Left lobe of liver (tissue), 2 donors: ENCODE results near the gene PNMA8C. TPM values are rescaled to one million over a fixed set of nuclear protein-coding genes. Genes with fewer than 3 reads are reported as not detected.
"Not testable (repeated sequence)": the region's sequence is repeated elsewhere in the genome, so short reads cannot be mapped to it uniquely, and the experiment has no call there.

Experiments
- ATAC-seq: fragments of 200-7000 bp; cut with Tn5 transposase; one replicate; pipeline ENCODE4 v1.9.1; 2020; ENCODE audit warnings: mild to moderate bottlenecking, moderate library complexity
- DNase-seq: peaks from one replicate; pipeline ENCODE4 v3.0.0-alpha.2; 2020; ENCODE audit warnings: low spot score
- total RNA-seq: library from RNA; stranded (reverse); gene quantifications from one replicate; pipeline ENCODE4 v1.2.1, GENCODE V29; 2021
- donor health status: DM: no; HTN: no; CAD: no; lungs with moderate emphysema.
- donor health status: DM: no; HTN: yes; CAD: no.

Gene PNMA8C
- total RNA-seq, 1 donor from 2014 or later: not detected

DNA sequence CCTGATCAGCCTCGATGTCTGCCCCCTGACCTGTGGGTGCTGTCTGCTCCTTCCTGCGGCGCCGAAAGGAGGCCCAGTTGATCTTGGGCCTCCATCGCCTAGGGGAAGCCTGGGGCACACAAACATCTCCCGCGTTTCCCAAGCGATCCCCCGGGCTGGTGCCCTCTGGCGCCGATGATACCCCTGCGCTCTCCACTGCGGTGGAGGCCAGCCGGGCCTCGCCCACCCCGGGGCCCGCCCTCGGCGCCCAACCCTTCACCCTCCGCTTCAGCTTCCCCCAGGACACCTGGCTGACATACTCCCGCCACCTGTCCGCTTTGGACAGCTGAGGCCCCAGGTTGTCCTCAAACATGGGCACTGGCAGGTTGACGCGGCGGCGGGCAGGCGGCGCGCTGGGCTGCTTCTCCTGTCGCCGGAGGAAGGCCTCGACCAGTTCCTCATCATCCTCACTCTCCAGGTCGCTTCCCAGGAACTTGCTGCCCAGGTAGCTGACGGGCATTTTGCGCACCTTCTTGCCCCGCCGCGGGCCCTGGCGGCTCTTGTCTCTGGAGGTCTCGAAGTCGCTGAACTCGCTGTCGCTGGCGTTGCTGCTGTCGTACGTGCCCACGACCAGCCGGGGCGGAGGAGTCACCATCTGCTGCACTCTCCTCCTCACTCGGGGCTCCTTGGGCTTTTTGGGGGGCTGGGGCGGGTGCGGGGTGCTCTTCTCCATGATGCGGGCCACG, 16.6 kb downstream of the PNMA8C start:
- ATAC-seq (no peak), DNase-seq (no peak)

DNA sequence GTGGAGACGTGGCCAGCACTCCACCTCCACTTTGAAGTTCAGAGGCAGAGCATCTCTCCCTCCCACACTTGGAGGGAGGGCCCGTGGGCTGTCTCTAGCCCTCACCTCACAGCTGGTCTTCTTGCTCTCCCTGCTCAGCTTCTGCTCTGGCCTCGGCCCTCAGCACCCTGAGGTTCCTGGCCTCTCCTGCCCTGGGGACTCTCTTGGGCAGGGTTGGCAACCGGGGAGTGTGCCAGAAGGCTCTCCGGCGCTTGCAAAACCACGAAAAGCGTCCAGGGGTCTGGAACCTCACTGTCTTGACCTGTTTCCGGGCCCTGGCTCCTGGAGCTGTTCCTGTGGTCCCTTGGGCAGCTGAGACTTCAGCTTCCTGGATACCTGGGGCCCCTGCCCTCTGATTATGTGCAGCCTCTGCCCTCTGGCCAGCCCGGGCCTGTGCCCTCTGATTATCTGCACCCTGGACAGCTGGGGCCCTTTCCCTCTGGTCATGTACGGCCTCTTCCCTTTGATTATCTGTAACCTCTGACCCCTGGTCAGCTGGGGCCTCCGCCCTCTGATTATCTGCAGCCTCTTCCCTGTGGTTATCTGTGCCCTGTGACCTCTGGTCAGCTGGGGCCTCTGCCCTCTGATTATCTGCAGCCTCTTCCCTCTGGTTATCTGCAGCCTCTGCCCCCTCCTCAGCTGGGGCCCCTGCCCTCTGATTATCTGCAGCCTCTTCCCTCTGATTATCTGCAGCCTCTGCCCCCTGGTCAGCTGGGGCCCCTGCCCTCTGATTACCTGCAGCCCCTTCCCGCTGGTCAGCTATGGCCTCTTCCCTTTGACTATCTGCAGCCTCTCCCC, 17.4 kb downstream of the PNMA8C start:
- no peak for DNase-seq
- ATAC-seq: no peak

GRCh38 chr19:46410205-46411087, 18.3 kb downstream of the PNMA8C start:
- ATAC-seq: no peak
- no peak for DNase-seq

GRCh38 chr19:46409191-46409590, 19.5 kb downstream of the PNMA8C start:
- DNase-seq (no peak), ATAC-seq (no peak)

- ATAC-seq (peak; percentile 3), DNase-seq (no peak)
Measured at GRCh38 chr19:46408664-46409039, 20.1 kb downstream of the PNMA8C start.

DNA sequence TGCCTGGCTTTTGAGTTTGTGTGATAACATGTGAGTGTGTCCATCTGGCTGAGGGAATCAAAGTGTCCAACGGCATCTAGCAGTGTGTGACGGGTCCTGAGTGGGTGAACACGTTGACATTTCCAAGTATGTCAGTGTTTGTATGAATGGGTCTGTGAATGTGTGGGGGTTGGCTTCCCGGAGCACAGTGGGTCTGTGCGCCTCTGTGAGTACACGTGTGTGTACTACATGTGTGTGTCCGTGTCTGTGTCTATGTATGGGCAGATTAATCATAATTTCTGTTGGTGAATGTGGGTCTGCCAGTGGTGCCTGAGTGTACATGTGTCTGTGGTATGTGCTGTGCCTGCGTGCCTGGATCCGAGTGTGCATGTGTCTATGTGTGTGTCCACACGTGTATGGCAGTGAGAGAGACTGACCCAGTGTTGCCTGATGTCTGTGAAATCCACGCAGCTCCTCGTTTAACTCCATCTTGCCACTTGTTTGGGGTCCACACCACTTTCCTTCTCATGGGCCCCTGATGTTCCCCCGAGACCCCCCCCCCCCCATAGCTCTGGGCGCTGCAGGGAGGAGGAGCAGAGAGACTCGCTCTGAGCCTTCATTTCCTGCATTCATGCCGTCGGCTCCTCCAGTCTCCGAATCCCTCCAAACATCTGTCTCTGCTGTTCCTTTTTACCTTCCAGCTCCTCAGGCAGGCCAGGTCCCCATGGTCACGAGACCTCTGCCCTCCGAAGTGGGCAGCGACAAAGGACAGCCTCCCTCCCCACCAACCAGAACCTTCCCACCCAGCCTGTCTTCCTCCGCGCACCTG, 20.7 kb downstream of the PNMA8C start:
- DNase-seq (no peak), ATAC-seq (no peak)

GRCh38 chr19:46406976-46407375, 21.8 kb downstream of the PNMA8C start:
- ATAC-seq (no peak), DNase-seq (no peak)

GRCh38 chr19:46404753-46405468, 23.8 kb downstream of the PNMA8C start:
- ATAC-seq: peak; percentile 43
- DNase-seq: no peak

DNA sequence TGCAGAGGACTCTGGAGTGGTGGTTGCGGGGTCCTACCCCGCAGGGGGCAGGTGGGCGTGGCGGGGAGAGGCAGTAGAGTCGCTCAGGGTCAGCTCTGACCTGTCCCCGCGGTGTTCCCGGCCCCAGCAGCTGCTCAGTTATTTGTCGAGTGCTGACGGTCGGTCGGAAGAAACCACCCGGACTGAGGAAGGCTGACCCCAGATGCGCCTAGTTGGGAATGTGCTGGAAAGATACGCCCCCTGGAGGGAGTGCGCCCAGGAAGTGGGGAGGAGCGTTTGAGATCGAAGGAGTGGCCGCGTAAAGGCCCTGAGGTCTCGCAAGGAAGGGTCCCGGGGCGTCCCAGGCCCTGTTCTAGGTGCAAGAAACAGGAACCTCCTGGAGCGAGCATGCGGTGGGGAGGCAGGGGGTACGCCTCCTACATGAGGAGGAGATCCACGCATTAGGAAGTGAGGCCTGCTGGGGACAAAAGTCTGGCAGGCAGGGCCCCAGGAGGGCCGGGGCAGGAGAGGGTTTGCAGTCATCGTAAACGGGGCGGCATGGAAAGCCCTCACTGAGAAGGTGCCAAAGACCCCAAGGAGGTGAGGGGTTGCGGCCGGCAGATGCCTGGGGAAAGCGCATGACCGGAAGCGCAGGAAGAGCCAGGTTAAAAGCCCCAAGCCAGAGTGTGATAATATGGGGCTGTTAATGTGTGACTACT, 24.5 kb downstream of the PNMA8C start:
- DNase-seq (peak; percentile 81), ATAC-seq (peak; percentile 88)

- no peak for ATAC-seq
- DNase-seq: no peak
Measured at GRCh38 chr19:46402725-46403124, 26.0 kb downstream of the PNMA8C start.

- ATAC-seq, DNase-seq: not testable (repeated sequence)
Measured at GRCh38 chr19:46397801-46398479, 30.8 kb downstream of the PNMA8C start.

DNA sequence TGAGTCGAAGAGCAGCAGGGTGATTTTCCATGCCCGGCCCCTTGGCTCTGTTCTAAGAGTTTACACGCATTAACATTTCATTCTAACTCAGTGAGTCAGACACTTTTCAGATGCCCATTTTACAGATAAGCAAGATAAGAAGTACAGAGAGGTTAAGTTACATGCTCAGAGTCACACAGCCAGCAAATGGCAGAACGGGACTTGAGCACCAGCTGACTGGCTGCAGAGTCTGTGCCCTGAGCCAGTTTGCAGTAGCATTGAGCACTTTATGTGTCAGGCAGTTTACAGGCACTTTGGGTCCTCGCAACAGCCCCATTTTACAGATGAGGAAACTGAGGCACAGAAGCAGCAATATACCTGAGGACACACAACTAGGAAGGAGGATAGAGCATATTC, 34.3 kb downstream of the PNMA8C start:
- DNase-seq: no peak
- ATAC-seq: no peak

GRCh38 chr19:46393456-46394401, 35.0 kb downstream of the PNMA8C start:
- DNase-seq: no peak
- no peak for ATAC-seq

DNA sequence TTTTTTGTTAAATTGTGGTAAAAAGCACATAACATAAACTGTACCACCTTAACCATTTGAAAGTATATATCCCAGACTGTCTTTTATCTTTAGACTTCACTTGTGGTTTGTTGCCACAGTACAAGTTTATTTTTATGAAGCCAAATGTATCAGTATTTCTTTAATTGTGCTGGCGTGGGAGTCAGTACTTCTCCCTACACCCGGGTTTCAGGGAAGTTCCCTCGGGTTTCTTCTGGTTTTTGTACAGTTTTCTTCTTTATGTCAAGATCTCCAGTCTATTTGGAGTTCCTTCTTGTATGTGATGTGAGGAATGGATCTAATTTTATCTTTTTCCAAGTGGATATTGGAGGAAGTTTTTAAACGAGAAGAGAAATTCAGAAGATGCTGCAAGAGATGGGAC, 35.9 kb downstream of the PNMA8C start:
- DNase-seq (no peak), ATAC-seq (no peak)

DNA sequence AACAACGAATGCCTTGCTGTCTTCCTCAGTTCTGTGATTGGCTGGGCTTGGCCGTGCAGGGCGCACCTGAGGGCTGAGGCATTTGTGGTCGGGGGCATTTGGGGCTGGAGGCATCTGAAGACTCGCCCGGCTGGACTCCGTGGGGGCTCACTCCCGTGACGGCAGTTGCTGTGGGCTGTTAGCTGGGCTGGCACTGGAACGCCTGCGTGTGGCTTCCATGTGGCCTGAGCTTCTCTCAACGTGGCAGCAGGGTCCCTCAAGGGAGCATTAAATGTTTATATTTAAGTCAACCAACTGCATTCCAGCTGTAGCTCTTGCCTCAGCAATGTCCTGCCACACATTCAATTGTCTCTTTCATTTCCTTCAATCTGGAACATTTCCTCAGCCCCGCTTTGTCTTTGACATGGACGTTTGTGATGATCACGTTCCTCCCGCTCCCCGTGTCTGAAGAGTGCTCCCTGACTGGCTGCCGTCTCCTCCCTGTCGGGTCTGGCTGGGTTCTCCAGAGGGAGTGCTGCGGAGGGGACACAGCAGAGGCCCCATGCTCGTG, 36.4 kb downstream of the PNMA8C start:
- no peak for ATAC-seq
- no peak for DNase-seq

GRCh38 chr19:46391296-46392251, 37.2 kb downstream of the PNMA8C start:
- DNase-seq (no peak), ATAC-seq (no peak)
